Parathyroid adenoma (tissue), 2 donors: ENCODE data around the gene CCDC85C.

Experiments used
- H2AFZ ChIP-seq: fragments of 300-600 bp; sonication (generic); one replicate; pipeline ENCODE4 v1.7.0; 2017; ENCODE audit warnings: antibody characterized with exemption, mild to moderate bottlenecking
- H3K27ac ChIP-seq: fragments of 300-600 bp; sonication (generic); one replicate; pipeline ENCODE4 v1.7.0; 2017
- H3K27me3 ChIP-seq: fragments of 300-600 bp; sonication (generic); one replicate; pipeline ENCODE4 v1.7.0; 2017; ENCODE audit warnings: low read length; ENCODE audit not compliant: control insufficient read depth, insufficient read depth
- H3K36me3 ChIP-seq: fragments of 300-600 bp; sonication (generic); one replicate; pipeline ENCODE4 v1.7.0; 2017; ENCODE audit warnings: low read length; ENCODE audit not compliant: control insufficient read depth, insufficient read depth
- H3K4me1 ChIP-seq: fragments of 300-600 bp; sonication (generic); one replicate; pipeline ENCODE4 v1.7.0; 2017; ENCODE audit warnings: control low read depth
- H3K4me2 ChIP-seq: fragments of 300-600 bp; sonication (generic); one replicate; pipeline ENCODE4 v1.7.0; 2017; ENCODE audit warnings: low read length
- H3K4me3 ChIP-seq: fragments of 300-600 bp; sonication (generic); one replicate; pipeline ENCODE4 v1.7.0; 2017; ENCODE audit warnings: low read depth, low read length
- H3K79me2 ChIP-seq: fragments of 300-600 bp; sonication (generic); one replicate; pipeline ENCODE4 v1.7.0; 2017; ENCODE audit warnings: control low read depth
- H3K9ac ChIP-seq: fragments of 300-600 bp; sonication (generic); one replicate; pipeline ENCODE4 v1.7.0; 2017; ENCODE audit warnings: mild to moderate bottlenecking
- H3K9me3 ChIP-seq: fragments of 300-600 bp; sonication (generic); one replicate; pipeline ENCODE4 v1.7.0; 2017; ENCODE audit warnings: low read length; ENCODE audit not compliant: control insufficient read depth
- TF ChIP-seq, protein P1 (sequence below): fragments of 300-600 bp; sonication (generic); IDR thresholded peaks from one replicate; pipeline ENCODE4 v1.7.0; 2017; ENCODE audit warnings: antibody characterized with exemption, mild to moderate bottlenecking
- donor health status: primary hyperparathyroidism.

The CCDC85C gene

GRCh38 chr14:99518441-99519346 lies 85.3 kb downstream of the CCDC85C start:
- peaks cover 12% of the 10 kb centered on the region for H3K79me2 ChIP-seq
- H3K27ac ChIP-seq = no peak overlapping the region
- TF ChIP-seq, protein P1, sequence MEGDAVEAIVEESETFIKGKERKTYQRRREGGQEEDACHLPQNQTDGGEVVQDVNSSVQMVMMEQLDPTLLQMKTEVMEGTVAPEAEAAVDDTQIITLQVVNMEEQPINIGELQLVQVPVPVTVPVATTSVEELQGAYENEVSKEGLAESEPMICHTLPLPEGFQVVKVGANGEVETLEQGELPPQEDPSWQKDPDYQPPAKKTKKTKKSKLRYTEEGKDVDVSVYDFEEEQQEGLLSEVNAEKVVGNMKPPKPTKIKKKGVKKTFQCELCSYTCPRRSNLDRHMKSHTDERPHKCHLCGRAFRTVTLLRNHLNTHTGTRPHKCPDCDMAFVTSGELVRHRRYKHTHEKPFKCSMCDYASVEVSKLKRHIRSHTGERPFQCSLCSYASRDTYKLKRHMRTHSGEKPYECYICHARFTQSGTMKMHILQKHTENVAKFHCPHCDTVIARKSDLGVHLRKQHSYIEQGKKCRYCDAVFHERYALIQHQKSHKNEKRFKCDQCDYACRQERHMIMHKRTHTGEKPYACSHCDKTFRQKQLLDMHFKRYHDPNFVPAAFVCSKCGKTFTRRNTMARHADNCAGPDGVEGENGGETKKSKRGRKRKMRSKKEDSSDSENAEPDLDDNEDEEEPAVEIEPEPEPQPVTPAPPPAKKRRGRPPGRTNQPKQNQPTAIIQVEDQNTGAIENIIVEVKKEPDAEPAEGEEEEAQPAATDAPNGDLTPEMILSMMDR = peak; percentile 96
- no peaks in the 10 kb centered on the region for H3K36me3 ChIP-seq
- no peak overlapping the region for H3K4me2 ChIP-seq
- H3K4me1 ChIP-seq = peaks cover 3% of the 10 kb centered on the region
- H3K4me3 ChIP-seq = no peak overlapping the region
- no peaks in the 10 kb centered on the region for H3K9me3 ChIP-seq
- H3K9ac ChIP-seq = no peak overlapping the region
- H3K27me3 ChIP-seq = no peaks in the 10 kb centered on the region
- no peak overlapping the region for H2AFZ ChIP-seq

- H3K27me3 ChIP-seq = no peaks in the 10 kb centered on the region
- no peak overlapping the region for H2AFZ ChIP-seq
- peaks cover 12% of the 10 kb centered on the region for H3K79me2 ChIP-seq
- no peaks in the 10 kb centered on the region for H3K9me3 ChIP-seq
- TF ChIP-seq, protein P1 = no peak
- H3K4me3 ChIP-seq = no peak overlapping the region
- no peak overlapping the region for H3K9ac ChIP-seq
- no peak overlapping the region for H3K27ac ChIP-seq
- no peaks in the 10 kb centered on the region for H3K36me3 ChIP-seq
- H3K4me2 ChIP-seq = no peak overlapping the region
- peaks cover 3% of the 10 kb centered on the region for H3K4me1 ChIP-seq
These were observed 86.2 kb downstream of the CCDC85C start for GRCh38 chr14:99517643-99518381.

- no peaks in the 10 kb centered on the region for H3K27me3 ChIP-seq
- TF ChIP-seq, protein P1 = no peak
- no peak overlapping the region for H3K4me3 ChIP-seq
- H3K4me1 ChIP-seq = peaks cover 3% of the 10 kb centered on the region
- H3K27ac ChIP-seq = no peak overlapping the region
- peaks cover 12% of the 10 kb centered on the region for H3K79me2 ChIP-seq
- no peaks in the 10 kb centered on the region for H3K36me3 ChIP-seq
- H2AFZ ChIP-seq = no peak overlapping the region
- no peak overlapping the region for H3K9ac ChIP-seq
- H3K4me2 ChIP-seq = no peak overlapping the region
- H3K9me3 ChIP-seq = no peaks in the 10 kb centered on the region
These were observed 87.0 kb downstream of the CCDC85C start for GRCh38 chr14:99516871-99517642.

- Histone ChIP-seq H3K4me1 (peaks cover 3% of the 10 kb centered on the region), H3K4me3 (no peak overlapping the region), H3K36me3 (no peaks in the 10 kb centered on the region), H3K9me3 (no peaks in the 10 kb centered on the region), H2AFZ (no peak overlapping the region), H3K4me2 (no peak overlapping the region), H3K27ac (no peak overlapping the region), H3K79me2 (peaks cover 12% of the 10 kb centered on the region), H3K9ac (no peak overlapping the region), H3K27me3 (no peaks in the 10 kb centered on the region)
- TF ChIP-seq, protein P1 = no peak
These were observed 87.7 kb downstream of the CCDC85C start for GRCh38 chr14:99516156-99516870.
